ENCODE data around the gene CXCL12.

CXCL12 gene

GRCh38 chr10:44334091-44334490 is 50.8 kb downstream of the CXCL12 start:
- no peak for DNase-seq (ENCODE audit: low read depth in 2 of 2)

GRCh38 chr10:44333511-44333910 is 51.4 kb downstream of the CXCL12 start:
- no peak for DNase-seq (ENCODE audit: low read depth in 2 of 2)

GRCh38 chr10:44332465-44332864 is 52.4 kb downstream of the CXCL12 start:
- DNase-seq (ENCODE audit: low read depth in 2 of 2), result no peak

GRCh38 chr10:44330431-44330830 is 54.5 kb downstream of the CXCL12 start:
- DNase-seq (ENCODE audit: low read depth in 2 of 2), result no peak

- DNase-seq (ENCODE audit: low read depth in 2 of 2), result no peak
These were observed 57.4 kb downstream of the CXCL12 start for GRCh38 chr10:44327461-44327860.

Data from fibroblast of skin of left quadriceps (primary cell).